Activated gamma-delta T cell (primary cell): ENCODE data around the gene RNU6-1.

ENCODE experiments used
- DNase-seq: peaks from one replicate; lab custom pipeline; 2025; lab: John Stamatoyannopoulos, UW

The RNU6-1 gene

GRCh38 chr15:67801142-67801541 is 38.7 kb downstream of the RNU6-1 start:
- DNase-seq: no peak

GRCh38 chr15:67799801-67800205 is 40.0 kb downstream of the RNU6-1 start:
- no peak for DNase-seq

DNA sequence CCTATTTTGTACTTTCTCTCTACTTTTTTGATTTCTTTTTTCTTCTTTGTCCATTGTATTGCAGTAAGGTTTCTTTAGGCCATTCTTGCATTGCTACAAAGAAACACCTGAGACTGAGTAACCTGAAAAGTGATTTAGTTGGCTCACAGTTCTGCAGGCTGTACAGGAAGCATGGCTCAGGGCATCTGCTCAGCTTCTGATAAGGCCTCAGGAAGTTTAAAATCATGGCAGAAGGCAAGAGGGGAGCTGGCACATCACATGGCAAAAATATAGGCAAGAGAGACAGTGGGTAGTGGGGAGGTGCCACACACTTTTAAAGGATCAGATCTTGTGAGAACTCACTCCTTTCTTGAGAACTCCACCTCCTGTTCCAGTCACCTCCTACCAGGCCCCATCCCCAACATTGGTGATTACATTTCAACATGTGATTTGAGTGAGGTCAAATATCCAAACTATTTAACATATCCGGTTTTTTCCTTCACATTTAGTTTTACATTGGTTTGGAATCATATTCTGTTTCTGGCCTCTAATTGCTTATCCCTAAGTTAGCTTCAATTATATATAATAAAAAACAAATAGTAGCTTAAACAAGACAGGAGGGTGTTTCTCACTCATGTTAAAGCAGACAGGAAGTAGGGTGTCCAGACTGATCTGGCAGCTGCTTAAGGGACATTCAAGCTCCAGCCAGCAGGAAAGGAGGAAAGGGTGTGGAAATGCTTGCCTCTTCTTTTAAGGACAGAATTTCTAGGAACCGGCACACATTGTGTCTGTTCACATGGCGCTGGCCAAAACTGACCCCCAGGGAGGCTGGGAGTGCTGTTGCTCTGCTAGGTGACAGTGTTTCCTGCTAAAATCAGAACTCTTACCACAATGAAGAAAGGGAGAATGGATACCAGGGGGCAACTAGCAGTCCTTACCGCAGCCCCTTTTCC is 43.4 kb downstream of the RNU6-1 start:
- no peak for DNase-seq

DNA sequence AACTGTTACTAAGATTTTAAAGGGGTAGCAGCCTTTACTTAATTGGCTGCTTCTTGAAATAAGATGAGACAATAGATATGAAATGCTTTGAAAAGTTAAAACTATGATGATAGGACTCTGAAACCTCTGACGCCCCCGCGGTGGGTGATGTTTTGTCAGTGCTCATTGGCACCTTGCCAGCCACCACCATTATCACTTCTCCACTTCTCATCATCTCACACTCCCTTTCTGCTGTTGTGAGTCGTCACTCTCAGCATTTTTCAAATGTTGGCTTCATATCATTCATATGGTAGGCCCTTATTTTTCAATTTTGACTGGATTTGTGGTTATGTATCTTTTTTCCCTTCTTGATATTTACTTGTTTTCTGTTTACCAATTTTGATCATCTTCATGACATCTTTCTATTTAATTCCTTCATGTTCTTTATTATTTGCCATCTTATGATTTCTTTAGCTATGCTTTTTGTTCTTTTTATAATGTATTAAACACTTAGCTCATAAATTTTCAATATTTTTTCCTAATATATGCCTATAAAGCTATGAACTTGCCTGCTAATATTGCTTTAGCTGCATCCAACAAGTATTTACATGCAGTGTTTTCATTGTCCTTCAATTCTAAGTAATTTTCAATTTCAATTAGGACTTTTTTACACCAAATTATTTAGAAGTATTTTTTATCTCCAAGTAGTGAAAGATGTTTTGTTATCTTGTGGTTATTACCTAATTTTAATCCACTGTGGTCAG is 44.8 kb downstream of the RNU6-1 start:
- DNase-seq: no peak

- DNase-seq: no peak
These were observed 47.4 kb downstream of the RNU6-1 start for GRCh38 chr15:67792250-67792942.

DNA sequence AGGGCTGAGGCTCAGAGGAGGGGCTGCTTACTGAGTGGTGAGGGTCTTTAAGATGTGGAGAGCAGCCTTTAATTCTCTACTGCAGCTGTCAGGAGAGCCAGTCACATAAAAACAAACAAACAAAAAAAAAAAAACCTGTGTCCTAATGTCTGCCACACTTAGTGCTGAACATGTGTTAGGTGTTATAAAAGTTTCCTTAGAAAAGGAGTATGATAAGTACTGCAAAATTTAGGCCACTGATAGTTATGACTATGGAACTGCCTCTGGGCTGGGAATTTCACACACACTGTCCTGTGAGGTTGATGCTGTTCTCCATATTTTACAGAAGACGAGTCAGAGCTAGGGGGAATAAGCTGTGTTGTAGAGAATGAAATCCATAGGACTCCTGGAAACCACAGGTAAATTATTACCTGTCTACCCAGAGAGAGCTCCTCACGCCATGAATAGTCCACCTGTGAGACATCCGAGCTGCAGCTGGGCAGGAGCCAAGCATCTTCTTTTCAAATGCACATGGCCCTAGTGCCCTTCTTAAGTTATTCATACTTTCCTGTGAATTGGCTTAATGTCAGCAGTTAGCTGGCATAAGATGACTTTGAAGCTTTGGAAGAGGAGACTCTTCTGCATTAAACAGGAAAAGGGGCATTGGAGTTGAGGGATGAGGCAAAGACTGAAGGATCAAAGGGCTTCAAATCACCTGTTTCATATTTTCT is 49.1 kb downstream of the RNU6-1 start:
- DNase-seq: no peak
